Karpas-422 (cell line): ENCODE results near the gene AWAT2. TPM values are rescaled to one million over a fixed set of nuclear protein-coding genes. Genes with fewer than 3 reads are reported as not detected.
"Not testable (repeated sequence)": the region's sequence is repeated elsewhere in the genome, so short reads cannot be mapped to it uniquely, and the experiment has no call there.

Source experiments
- DNase-seq: peaks from one replicate; pipeline ENCODE4 v3.0.0-alpha.2; 2015
- H2AFZ ChIP-seq: fragments of 200-600 bp; sonication (generic); 2 replicates; pipeline ENCODE4 v1.6.1; 2014; ENCODE audit warnings: antibody characterized with exemption, low read length, mixed read lengths
- H3K27ac ChIP-seq: fragments of 200-600 bp; sonication (generic); 2 replicates; pipeline ENCODE4 v1.5.1; 2014; ENCODE audit warnings: mild to moderate bottlenecking, low read length, moderate library complexity
- H3K27me3 ChIP-seq: fragments of 200-600 bp; sonication (generic); 2 replicates; pipeline ENCODE4 v1.6.1; 2014; ENCODE audit warnings: low read length, mixed read lengths
- H3K36me3 ChIP-seq: fragments of 200-600 bp; sonication (generic); 2 replicates; pipeline ENCODE4 v1.6.1; 2014; ENCODE audit warnings: low read length, mixed read lengths; ENCODE audit not compliant: insufficient read depth
- H3K4me1 ChIP-seq: fragments of 200-600 bp; sonication (generic); 2 replicates; pipeline ENCODE4 v1.6.1; 2014; ENCODE audit warnings: mild to moderate bottlenecking, low read length, mixed read lengths
- H3K4me2 ChIP-seq: fragments of 200-600 bp; sonication (generic); 2 replicates; pipeline ENCODE4 v1.6.1; 2014; ENCODE audit warnings: low read length, low read depth, mild to moderate bottlenecking; ENCODE audit not compliant: poor library complexity, severe bottlenecking
- H3K4me3 ChIP-seq: fragments of 200-600 bp; sonication (generic); 2 replicates; pipeline ENCODE4 v1.5.1; 2014; ENCODE audit warnings: mild to moderate bottlenecking, antibody characterized with exemption, low read length, mixed read lengths
- H3K79me2 ChIP-seq: fragments of 200-600 bp; sonication (generic); 2 replicates; pipeline ENCODE4 v1.6.1; 2014; ENCODE audit warnings: mild to moderate bottlenecking, low read length, mixed read lengths
- H3K9ac ChIP-seq: fragments of 200-600 bp; sonication (generic); 2 replicates; pipeline ENCODE4 v1.6.0; 2014; ENCODE audit warnings: low read length
- H3K9me2 ChIP-seq: fragments of 200-600 bp; sonication (generic), shearing (Covaris generic); replicated peaks from 2 replicates; pipeline ENCODE4 v1.6.0; 2014; ENCODE audit warnings: mild to moderate bottlenecking, low read length, moderate library complexity; ENCODE audit not compliant: insufficient read depth
- H3K9me3 ChIP-seq: fragments of 300-700, 200-600 bp; sonication (generic); 2 replicates; pipeline ENCODE4 v1.6.1; 2014; ENCODE audit warnings: low read length, mixed read lengths
- H4K20me1 ChIP-seq: fragments of 200-600 bp; sonication (generic); 2 replicates; pipeline ENCODE4 v1.6.1; 2014; ENCODE audit warnings: mild to moderate bottlenecking, antibody characterized with exemption, low read length, low read depth; ENCODE audit not compliant: insufficient read depth
- small RNA-seq: library from RNA; depleted of rRNA; stranded (forward); fragments of <200 nt; gene quantifications from one replicate; pipeline ENCODE3, GENCODE V24; 2014
- total RNA-seq: library from RNA; depleted of rRNA; stranded (reverse); fragments of >200 nt; shearing (Covaris generic); gene quantifications from 2 replicates; pipeline ENCODE4 v1.2.3, GENCODE V29; 2014; ENCODE audit warnings: low replicate concordance; rRNA removed

The AWAT2 gene
- total RNA-seq, 1 experiment from 2014 or later: not detected

- H4K20me1 ChIP-seq: no peaks in the 10 kb centered on the region
- H3K9me3 ChIP-seq: no peaks in the 10 kb centered on the region
- no peak for DNase-seq
- H3K9ac ChIP-seq: no peak overlapping the region
- no peaks in the 10 kb centered on the region for H3K27me3 ChIP-seq
- H3K4me3 ChIP-seq: no peak overlapping the region
- no peaks in the 10 kb centered on the region for H3K36me3 ChIP-seq
- H3K9me2 ChIP-seq: no peaks in the 10 kb centered on the region
- no peak overlapping the region for H2AFZ ChIP-seq
- no peaks in the 10 kb centered on the region for H3K4me1 ChIP-seq
- no peak overlapping the region for H3K4me2 ChIP-seq
- no peak overlapping the region for H3K27ac ChIP-seq
- no peaks in the 10 kb centered on the region for H3K79me2 ChIP-seq
Observed at GRCh38 chrX:70001269-70001668, 48.5 kb downstream of the AWAT2 start.

- not testable (repeated sequence) for H3K9me2 ChIP-seq, H2AFZ ChIP-seq, H3K27me3 ChIP-seq, H3K4me2 ChIP-seq, H3K4me1 ChIP-seq, H3K79me2 ChIP-seq, H3K27ac ChIP-seq, DNase-seq, H3K4me3 ChIP-seq, H3K9me3 ChIP-seq, H3K36me3 ChIP-seq, H3K9ac ChIP-seq, H4K20me1 ChIP-seq
Observed at GRCh38 chrX:69998299-69998698, 51.4 kb downstream of the AWAT2 start.

- Histone ChIP-seq H3K9ac (no peak overlapping the region), H3K27me3 (no peaks in the 10 kb centered on the region), H3K4me3 (no peak overlapping the region), H3K9me2 (no peaks in the 10 kb centered on the region), H3K4me1 (no peaks in the 10 kb centered on the region), H3K9me3 (no peaks in the 10 kb centered on the region), H4K20me1 (no peaks in the 10 kb centered on the region), H3K4me2 (no peak overlapping the region), H3K27ac (no peak overlapping the region), H2AFZ (no peak overlapping the region), H3K79me2 (no peaks in the 10 kb centered on the region), H3K36me3 (no peaks in the 10 kb centered on the region)
- no peak for DNase-seq
Observed at GRCh38 chrX:69996113-69996468, 53.6 kb downstream of the AWAT2 start.

- Histone ChIP-seq H3K4me2 (no peak overlapping the region), H3K36me3 (no peaks in the 10 kb centered on the region), H2AFZ (no peak overlapping the region), H3K27ac (no peak overlapping the region), H3K4me3 (no peak overlapping the region), H3K4me1 (no peaks in the 10 kb centered on the region), H4K20me1 (no peaks in the 10 kb centered on the region), H3K9ac (no peak overlapping the region), H3K9me2 (no peaks in the 10 kb centered on the region), H3K79me2 (no peaks in the 10 kb centered on the region), H3K27me3 (no peaks in the 10 kb centered on the region), H3K9me3 (no peaks in the 10 kb centered on the region)
- DNase-seq: no peak
Observed at GRCh38 chrX:69995362-69996112, 54.2 kb downstream of the AWAT2 start.

- H2AFZ ChIP-seq: no peak overlapping the region
- H3K9ac ChIP-seq: no peak overlapping the region
- no peaks in the 10 kb centered on the region for H3K79me2 ChIP-seq
- no peak for DNase-seq
- no peaks in the 10 kb centered on the region for H4K20me1 ChIP-seq
- no peaks in the 10 kb centered on the region for H3K9me2 ChIP-seq
- no peaks in the 10 kb centered on the region for H3K4me1 ChIP-seq
- no peak overlapping the region for H3K27ac ChIP-seq
- H3K4me3 ChIP-seq: no peak overlapping the region
- H3K4me2 ChIP-seq: no peak overlapping the region
- H3K9me3 ChIP-seq: no peaks in the 10 kb centered on the region
- no peaks in the 10 kb centered on the region for H3K27me3 ChIP-seq
- H3K36me3 ChIP-seq: no peaks in the 10 kb centered on the region
Observed at GRCh38 chrX:69993494-69993893, 56.2 kb downstream of the AWAT2 start.

- DNase-seq: no peak
- Histone ChIP-seq H3K4me2 (no peak overlapping the region), H3K9me2 (no peaks in the 10 kb centered on the region), H3K9me3 (no peaks in the 10 kb centered on the region), H3K36me3 (no peaks in the 10 kb centered on the region), H3K27me3 (no peaks in the 10 kb centered on the region), H3K79me2 (no peaks in the 10 kb centered on the region), H2AFZ (no peak overlapping the region), H3K4me1 (no peaks in the 10 kb centered on the region), H3K9ac (no peak overlapping the region), H3K4me3 (no peak overlapping the region), H4K20me1 (no peaks in the 10 kb centered on the region), H3K27ac (no peak overlapping the region)
Observed at GRCh38 chrX:69991685-69992084, 58.1 kb downstream of the AWAT2 start.

Small RNA genes lying within 50 kb of the gene (small RNA-seq; reads per million reads assigned to genes)
- gene MIR676: not detected

Other genes with a start within 250 kb of the AWAT2 start
- gene OTUD6A, start 12.5 kb upstream of the AWAT2 start, total RNA-seq: not detected in 2 replicates
- 89.5 and 92.5 TPM in 2 replicates for gene IGBP1, start 83.5 kb upstream of the AWAT2 start, total RNA-seq
- not detected in 2 replicates for gene DGAT2L6, start 127.5 kb upstream of the AWAT2 start, total RNA-seq
- not detected in 2 replicates for gene AWAT1, start 184.7 kb upstream of the AWAT2 start, total RNA-seq
- not detected in 2 replicates for gene P2RY4, start 210.3 kb upstream of the AWAT2 start, total RNA-seq
- not detected in 2 replicates for gene ARR3, start 218.4 kb upstream of the AWAT2 start, total RNA-seq
- gene RAB41, start 232.2 kb upstream of the AWAT2 start, total RNA-seq: not detected in 2 replicates
- 51.5 and 54.5 TPM in 2 replicates for gene PDZD11, start 240.0 kb upstream of the AWAT2 start, total RNA-seq
- gene KIF4A, start 240.2 kb upstream of the AWAT2 start, total RNA-seq: 12.6 and 15.0 TPM in 2 replicates